Sigmoid colon (tissue), 4 donors: Measurements from ENCODE around the gene CCL25.

ENCODE experiments used
- POLR2A ChIP-seq, 2 donors: fragments of 450-650 bp; IDR thresholded peaks; one replicate each; pipeline ENCODE4 v1.6.1; 2016; ENCODE audit warnings: antibody characterized with exemption in 2 of 2, mild to moderate bottlenecking in 2 of 2, moderate library complexity in 2 of 2
- POLR2AphosphoS5 ChIP-seq, 4 donors: sonication (generic); formaldehyde crosslinking; IDR thresholded peaks; one replicate each; pipeline ENCODE4 v1.6.1; 2017; ENCODE audit warnings: antibody characterized with exemption in 4 of 4

GRCh38 chr19:8050274-8051096 is 2.1 kb upstream of the CCL25 start:
- no peak for TF ChIP-seq POLR2AphosphoS5 (IDR thresholded peaks at IDR 0.05)
- TF ChIP-seq POLR2A (IDR thresholded peaks at IDR 0.05) = no peak
